ENCODE measurements around the gene NLK.
"Not testable (repeated sequence)": the region's sequence is repeated elsewhere in the genome, so short reads cannot be mapped to it uniquely, and the experiment has no call there.

The NLK gene

DNA sequence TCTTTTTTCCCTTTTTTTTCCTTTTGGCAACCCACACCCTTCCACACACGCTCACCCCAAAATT is at the start of gene NLK:
NLK (plus strand) TSS at position 21 of the 64 bp plus-strand sequence. CDS start 197 bp downstream, outside the sequence.
- no peak for DNase-seq (ENCODE audit: extremely low read depth in 1 of 2, low read depth in 1 of 2)

DNA sequence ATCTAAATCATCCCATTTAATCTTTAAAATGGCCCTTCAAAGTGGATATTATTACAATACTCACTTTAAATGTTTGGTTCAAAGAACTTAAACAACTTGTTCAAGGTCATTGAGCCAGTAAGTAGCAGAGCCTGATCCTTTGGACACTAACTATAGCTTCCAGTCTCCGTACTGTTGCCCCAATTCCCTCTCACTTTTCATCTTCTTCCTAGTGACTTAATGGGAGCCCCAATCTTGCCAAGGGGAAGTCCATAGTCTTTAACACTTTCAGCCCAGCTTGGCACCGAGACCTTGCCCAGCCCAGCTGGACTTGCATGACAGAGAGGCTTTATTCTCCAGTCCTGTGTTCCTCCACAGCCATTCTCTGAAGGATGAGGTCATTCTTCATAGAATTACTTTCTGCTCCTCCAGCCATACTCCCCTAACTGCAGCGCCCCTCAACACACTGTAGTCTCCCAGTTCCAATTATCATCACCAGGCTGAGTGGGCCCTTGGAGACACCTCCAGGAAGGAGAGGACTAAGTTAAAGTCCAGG is 49.2 kb upstream of the NLK start:
- DNase-seq (ENCODE audit: extremely low read depth in 1 of 2, low read depth in 1 of 2), result no peak

DNA sequence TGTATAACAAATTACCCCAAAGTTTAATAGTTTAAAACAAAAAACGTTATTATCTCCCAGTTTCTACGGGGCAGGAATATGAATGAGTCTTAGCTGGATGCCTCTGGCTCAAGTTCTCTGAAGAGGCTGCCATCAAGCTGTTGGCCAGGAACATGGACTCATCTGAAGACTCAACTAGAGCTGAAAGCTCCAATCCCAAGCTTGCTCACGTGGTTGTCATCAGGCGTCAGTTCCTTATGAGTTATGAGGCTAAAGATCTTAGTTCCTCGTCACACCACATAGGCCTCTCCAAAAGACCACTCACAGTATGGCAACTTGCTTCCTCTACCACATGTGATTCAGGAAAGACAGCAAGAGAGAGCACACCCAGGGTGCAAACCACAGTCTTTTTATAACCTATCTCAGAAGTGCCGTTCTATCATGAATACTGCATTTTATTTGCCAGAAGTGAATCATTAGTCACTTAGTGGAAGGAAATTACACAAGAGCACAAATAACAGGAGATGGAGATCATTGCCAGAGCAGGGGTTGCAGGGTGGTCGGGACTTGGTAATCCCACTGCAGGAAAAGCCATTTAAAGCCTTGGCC is 48.7 kb upstream of the NLK start:
- no peak for DNase-seq (ENCODE audit: extremely low read depth in 1 of 2, low read depth in 1 of 2)

DNA sequence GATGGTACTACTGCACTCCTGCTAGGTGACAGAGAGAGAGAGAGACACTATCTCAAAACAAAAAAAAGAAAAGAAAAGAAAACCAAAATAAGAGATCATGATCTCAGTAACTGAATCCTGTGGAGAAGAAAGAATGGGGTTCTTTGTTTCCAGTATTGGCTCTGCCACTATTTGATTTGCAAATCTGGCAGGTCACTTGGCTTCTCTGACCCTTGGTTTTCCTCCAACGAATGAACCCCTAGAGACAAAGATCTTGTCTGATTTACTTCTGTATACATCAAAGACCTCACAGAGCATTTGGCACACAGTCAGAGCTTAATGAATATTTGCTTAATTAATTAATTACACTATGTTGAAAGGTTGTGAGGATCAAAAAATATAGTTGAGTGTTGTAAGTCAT is 47.9 kb upstream of the NLK start:
- DNase-seq (ENCODE audit: extremely low read depth in 1 of 2, low read depth in 1 of 2), result no peak

GRCh38 chr17:27995554-27995953 is 46.9 kb upstream of the NLK start:
- DNase-seq (ENCODE audit: extremely low read depth in 1 of 2, low read depth in 1 of 2), result no peak

- no peak for DNase-seq (ENCODE audit: extremely low read depth in 1 of 2, low read depth in 1 of 2)
Measured at GRCh38 chr17:27996202-27997043, 46.1 kb upstream of the NLK start.

GRCh38 chr17:27997044-27997401 is 45.5 kb upstream of the NLK start:
- DNase-seq (ENCODE audit: extremely low read depth in 1 of 2, low read depth in 1 of 2), result no peak

DNA sequence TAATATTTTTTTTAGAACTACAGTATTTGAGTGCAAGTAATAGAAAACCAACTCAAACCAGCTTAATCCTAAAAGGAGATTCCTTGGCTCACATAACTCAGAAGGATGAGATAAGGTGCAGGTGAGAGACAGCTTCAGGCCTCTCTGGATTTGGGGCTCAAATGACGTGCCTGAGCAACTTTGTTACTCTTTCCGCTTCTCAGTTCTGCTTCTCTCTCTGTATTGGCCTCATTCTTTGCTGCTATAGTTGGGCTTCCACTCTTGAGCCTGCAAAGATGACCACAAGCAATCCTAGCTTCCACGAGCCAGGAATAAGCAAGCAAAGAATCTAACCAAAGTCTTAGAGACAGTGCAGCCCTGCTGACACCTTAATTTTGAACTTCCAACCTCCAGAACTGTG is 45.0 kb upstream of the NLK start:
- DNase-seq (ENCODE audit: extremely low read depth in 1 of 2, low read depth in 1 of 2), result no peak

DNA sequence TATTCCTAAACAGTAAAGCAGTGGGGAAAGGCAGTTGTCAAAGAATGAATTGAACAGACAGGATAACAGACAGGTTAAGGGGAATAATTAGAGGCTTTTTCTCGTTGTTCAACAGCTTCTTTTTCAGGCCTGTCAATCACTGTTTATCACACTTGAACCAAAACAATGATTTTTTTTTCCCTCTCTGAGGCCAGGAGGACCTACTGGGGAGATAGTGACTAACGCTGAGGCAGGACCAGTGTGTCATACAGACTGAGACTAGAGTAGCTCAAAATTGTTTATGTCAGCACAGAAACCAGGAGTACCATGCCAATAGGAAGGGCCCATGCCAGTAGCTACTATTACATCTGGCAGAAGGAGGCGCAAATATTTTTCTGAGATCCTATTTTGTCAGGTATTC is 41.3 kb upstream of the NLK start:
- no peak for DNase-seq (ENCODE audit: extremely low read depth in 1 of 2, low read depth in 1 of 2)

- no peak for DNase-seq (ENCODE audit: extremely low read depth in 1 of 2, low read depth in 1 of 2)
Measured at GRCh38 chr17:28004344-28004743, 38.1 kb upstream of the NLK start.

- DNase-seq (ENCODE audit: extremely low read depth in 1 of 2, low read depth in 1 of 2), result not testable (repeated sequence)
Measured at GRCh38 chr17:28007925-28008324, 34.6 kb upstream of the NLK start.

GRCh38 chr17:28008513-28008912 is 34.0 kb upstream of the NLK start:
- no peak for DNase-seq (ENCODE audit: extremely low read depth in 1 of 2, low read depth in 1 of 2)

DNA sequence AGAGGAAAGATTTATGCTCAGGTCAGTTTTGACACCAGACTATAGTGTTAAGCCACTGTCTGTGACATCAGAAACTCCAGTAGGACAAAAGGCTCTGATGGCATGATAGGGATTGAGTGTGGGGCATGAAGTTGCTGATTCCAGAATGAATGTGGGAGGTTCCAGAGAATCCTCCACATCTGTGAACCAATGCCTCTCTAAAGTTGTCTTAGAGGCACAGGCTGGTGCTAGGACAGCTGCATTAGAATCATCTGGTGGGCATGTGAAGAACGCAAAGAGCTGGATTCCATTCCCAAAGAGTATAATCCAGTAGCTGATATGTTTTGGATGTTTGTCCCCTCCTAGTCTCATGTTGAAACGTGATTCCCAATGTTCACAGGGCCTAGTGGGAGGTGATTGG is 32.1 kb upstream of the NLK start:
- no peak for DNase-seq (ENCODE audit: extremely low read depth in 1 of 2, low read depth in 1 of 2)

- no peak for DNase-seq (ENCODE audit: extremely low read depth in 1 of 2, low read depth in 1 of 2)
Measured at GRCh38 chr17:28018439-28019070, 23.9 kb upstream of the NLK start.

GRCh38 chr17:28020515-28020914 is 22.0 kb upstream of the NLK start:
- no peak for DNase-seq (ENCODE audit: extremely low read depth in 1 of 2, low read depth in 1 of 2)

DNA sequence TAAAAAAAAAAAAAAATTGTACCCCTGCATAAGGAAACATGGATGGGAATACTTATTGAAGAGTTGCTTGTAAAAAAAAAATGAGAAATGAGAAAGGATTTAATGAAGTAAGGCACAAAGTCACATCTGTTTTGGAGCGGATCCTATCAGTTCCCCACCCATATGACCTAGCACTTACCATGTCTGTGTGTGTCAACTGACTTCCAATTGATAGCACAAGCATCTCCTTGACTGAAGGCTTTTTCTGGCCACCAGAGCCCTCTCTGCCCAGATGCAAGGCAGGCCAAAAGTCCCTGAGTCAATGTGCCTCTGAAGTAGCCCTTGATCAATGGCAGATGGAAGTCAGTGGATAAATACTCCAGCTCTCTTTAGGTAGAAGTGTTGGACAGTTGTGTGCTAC is 13.4 kb upstream of the NLK start:
- no peak for DNase-seq (ENCODE audit: extremely low read depth in 1 of 2, low read depth in 1 of 2)

GRCh38 chr17:28030386-28030785 is 12.1 kb upstream of the NLK start:
- DNase-seq (ENCODE audit: extremely low read depth in 1 of 2, low read depth in 1 of 2), result no peak

DNA sequence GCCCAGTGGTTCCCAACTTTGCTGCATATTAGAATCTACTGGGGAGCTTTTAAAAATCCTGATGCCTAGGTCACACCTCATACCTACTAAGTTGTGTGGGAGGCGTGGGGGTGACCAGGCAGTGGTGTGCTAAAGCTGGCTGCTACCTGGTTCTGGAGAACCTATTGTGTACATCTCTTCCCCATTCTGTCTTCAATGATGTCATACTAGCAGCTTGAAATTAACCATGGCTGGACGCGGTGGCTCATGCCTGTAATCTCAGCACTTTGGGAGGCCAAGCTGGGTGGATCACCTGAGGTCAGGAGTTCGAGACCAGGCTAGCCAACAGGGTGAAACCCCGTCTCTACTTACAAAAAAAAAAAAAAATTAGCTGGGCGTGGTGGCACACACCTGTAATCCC is 11.3 kb upstream of the NLK start:
- DNase-seq (ENCODE audit: extremely low read depth in 1 of 2, low read depth in 1 of 2), result no peak

DNA sequence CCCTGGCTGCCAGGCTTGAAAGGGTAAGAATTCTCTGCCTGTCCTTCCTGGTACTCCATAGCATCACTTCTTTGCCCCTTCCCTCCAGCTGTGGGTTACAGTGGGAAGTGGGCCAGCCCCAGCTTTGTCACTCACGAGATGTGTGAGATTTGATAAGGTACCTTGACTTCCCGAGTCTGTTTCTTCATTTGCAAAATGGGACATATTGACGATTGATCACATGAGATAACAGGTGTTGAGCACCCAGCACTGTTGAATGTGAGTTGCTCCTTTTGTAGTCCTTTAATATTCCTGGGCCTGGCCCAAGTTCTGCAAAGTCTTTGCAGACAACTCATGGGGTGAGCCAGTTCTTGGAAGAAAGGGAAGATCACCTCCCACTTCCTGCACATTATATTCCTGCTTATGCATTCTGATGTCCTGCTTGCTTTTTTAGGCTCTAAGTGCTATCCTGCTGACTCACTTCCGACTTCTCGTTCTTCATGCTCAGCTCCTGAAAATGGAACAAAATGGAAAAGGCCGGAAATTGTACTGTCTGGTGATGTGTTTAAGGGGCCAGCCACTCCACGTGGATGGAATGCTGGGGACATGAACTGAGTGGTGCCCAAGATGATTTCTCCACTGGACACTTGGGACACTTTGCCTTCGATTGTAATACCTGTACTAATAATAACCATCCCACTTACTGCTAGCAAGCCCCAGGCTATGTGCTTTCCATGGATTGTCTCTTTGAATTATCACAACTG is 8.3 kb upstream of the NLK start:
- no peak for DNase-seq (ENCODE audit: extremely low read depth in 1 of 2, low read depth in 1 of 2)

GRCh38 chr17:28035452-28035851 is 7.0 kb upstream of the NLK start:
- DNase-seq (ENCODE audit: extremely low read depth in 1 of 2, low read depth in 1 of 2), result not testable (repeated sequence)

- DNase-seq (ENCODE audit: extremely low read depth in 1 of 2, low read depth in 1 of 2), result not testable (repeated sequence)
Measured at GRCh38 chr17:28035884-28036283, 6.6 kb upstream of the NLK start.

DNA sequence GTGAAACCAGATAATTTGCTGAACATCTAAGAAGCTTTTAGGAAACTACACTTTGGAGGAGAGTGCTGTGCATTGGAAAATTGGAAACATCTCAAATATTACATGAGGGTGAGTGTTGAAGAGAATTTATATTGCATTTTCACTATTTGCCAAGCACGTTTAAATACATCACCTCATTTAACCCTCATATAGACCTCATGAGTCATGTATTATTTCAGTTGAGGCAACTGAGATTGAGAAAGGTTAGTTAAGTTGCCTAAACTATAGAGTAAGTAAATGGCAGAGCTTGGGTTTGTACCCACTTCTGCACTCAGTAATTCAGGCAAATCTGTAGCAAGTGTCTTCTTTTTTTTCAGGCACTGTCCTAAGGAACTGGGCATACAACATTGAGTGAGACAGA is 3.7 kb upstream of the NLK start:
- DNase-seq (ENCODE audit: extremely low read depth in 1 of 2, low read depth in 1 of 2), result no peak
